Posterior cingulate gyrus (tissue), 11 donors: ENCODE results near the gene PLSCR1.
"Not testable (repeated sequence)": the region's sequence is repeated elsewhere in the genome, so short reads cannot be mapped to it uniquely, and the experiment has no call there.

ENCODE experiments used
- DNase-seq, 10 donors: peaks; one replicate each; pipeline versions ENCODE4 v3.0.0 to v3.0.0-alpha.2; 2020 to 2021; ENCODE audit warnings: mixed read lengths in 3 of 10
- intact Hi-C: fragments of 100-400 bp; cut with DNase I; formaldehyde crosslinking; loops from one replicate; pipeline ENCODE4 v1.15.1; 2023

The PLSCR1 gene

DNA sequence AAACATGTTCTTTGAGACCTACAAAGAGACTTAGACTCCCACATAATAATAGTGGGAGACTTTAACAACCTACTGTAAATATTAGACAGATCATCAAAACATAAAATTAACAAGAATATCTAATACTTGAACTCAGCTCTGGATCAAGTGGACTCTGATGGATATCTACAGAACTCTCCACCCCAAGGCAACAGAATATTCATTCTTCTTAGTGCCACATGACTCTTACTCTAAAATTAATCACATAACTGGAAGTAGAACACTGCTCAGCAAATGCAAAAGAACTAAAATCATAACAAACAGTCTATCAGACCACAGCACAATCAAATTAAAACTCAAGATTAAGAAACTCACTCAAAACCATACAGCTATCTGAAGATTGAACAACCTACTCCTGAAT lies 59.1 kb downstream of the PLSCR1 start:
- intact Hi-C loops = no loop called here
- DNase-seq = no peak

DNA sequence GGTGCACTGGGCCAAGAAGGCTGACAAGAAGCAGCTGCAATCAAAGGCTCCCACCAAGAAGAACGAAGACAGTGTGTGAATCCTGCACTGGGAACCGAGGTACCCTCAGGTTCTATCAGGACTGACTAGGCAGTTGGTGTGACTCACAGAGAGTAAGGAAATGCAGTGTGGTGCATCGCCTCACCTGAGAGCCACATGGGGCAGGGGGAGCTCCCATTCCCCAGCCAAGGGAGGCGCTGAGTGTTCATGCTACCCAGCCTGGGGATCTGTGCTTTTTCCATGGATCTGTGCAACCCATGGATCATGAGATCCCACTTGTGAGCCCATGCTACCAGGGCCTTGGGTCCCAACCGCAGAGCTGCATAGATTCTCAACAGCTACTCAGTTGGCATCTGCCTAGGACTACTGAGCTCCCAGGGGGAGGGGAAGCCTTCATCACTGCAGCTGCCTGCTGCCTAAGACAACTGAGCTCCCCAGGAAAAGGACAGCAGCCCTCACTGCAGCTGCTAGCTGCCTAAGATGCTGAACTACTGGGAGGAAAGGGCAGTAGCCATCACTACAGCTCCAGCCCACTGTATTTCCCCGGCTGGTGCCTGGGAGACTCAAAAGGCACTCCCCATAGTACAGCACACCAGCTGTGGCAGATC lies 68.2 kb downstream of the PLSCR1 start:
- intact Hi-C loops = no loop called here
- DNase-seq = peak in 1 of 10 donors; percentile 60

DNA sequence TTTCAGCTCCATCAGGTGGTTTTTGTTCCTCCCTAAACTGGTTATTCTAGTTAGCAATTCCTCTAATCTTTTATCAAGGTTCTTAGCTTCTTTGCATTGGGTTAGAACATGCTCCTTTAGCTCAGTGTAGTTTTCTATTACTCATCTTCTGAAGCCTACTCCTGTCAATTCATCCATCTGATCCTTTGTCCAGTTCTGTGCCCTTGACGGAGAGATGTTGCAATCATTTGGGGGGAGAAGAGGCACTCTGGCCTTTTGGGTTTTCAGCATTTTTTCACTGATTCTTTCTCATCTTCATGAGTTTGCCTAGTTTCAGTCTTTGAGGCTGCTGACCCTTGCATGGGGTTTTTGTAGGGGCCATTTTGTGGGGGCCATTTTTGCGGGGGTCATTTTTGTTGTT lies 69.4 kb downstream of the PLSCR1 start:
- intact Hi-C loops, DNase-seq: not testable (repeated sequence)

DNA sequence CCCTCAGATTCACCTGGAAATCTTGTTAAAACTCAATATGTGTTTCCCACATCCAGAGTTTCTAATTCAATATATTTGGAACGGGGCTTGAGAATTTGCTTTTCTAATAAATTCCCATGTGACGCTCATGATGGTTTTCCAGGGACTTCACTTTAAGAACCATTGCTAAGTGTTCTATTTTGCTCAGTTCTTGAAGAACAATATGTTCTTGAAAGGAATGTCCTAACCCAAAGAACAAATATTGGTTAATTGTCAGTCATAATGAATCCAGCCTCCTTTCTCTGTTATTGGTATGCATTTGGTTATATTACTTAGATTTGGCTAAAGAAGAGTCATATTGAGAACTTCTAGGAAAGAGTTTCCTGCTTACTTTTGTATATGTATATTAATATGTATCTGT lies 70.7 kb downstream of the PLSCR1 start:
- intact Hi-C loops = no loop called here
- DNase-seq = no peak

DNA sequence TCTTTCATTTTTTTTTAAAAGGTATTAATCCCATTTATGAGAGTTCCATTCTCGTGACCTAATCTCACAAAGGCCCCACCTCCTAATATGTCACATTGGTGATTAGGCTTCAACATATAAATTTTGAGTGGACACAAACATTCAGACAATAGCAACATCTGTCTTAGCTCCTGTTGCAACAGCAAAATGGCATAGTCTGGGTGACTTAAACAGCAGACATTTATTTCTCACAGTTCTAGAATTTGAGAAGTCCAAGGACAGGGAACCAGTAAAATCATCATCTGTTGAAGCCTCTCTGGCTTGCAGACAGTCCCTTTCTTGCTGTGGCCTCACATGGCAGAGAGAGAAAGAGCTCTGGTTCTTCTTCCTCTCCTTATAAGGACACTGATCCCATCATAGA lies 71.8 kb downstream of the PLSCR1 start:
- no peak for DNase-seq
- intact Hi-C loops = no loop called here

DNA sequence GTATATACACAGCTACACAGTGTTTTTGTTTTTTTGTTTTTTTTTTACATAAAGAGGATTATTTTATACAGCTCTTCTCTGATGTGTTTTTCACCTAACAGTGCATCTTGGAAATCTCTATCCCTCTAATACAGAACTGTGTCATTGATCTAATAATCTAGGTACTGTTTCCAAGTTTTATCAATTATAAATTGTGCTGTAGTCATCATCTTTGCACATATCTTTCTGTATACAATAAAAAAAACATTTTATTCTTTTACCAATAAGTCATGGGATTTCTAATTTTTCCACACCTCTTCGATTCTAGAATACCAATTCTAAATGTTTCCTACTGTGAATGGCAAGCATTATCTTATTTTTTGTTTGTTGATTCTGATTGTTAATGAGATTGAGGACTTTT lies 73.4 kb downstream of the PLSCR1 start:
- intact Hi-C loops = no loop called here

DNA sequence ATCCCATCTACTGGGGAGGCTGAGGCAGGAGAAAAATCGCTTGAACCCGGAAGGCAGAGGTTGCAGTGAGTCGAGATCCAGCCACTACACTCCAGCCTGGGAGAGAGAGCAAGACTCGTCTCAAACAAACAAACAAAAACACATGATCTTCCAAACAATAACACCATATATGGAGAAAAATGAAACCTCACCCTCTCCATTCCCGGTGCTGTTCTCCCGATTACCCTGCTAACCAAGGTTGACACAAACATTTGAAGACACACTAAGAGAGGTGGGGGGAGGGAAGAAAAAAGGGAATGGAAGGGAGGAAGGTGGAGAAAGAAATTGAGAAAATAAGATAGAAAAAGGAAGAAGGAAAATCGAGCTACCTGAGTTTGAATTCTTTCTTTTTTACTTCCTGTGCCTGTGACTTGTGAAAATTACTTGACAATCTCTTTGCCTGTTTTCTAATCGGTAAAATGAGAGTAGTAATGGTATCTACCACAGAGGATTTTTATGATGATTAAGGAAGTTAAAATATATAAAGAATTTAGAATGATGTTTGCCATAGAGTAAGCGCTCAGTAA lies 73.9 kb downstream of the PLSCR1 start:
- DNase-seq = no peak
- intact Hi-C loops = no loop called here

More for the DNA sequence above, 73.4 kb downstream of the PLSCR1 start:
- no peak for DNase-seq

DNA sequence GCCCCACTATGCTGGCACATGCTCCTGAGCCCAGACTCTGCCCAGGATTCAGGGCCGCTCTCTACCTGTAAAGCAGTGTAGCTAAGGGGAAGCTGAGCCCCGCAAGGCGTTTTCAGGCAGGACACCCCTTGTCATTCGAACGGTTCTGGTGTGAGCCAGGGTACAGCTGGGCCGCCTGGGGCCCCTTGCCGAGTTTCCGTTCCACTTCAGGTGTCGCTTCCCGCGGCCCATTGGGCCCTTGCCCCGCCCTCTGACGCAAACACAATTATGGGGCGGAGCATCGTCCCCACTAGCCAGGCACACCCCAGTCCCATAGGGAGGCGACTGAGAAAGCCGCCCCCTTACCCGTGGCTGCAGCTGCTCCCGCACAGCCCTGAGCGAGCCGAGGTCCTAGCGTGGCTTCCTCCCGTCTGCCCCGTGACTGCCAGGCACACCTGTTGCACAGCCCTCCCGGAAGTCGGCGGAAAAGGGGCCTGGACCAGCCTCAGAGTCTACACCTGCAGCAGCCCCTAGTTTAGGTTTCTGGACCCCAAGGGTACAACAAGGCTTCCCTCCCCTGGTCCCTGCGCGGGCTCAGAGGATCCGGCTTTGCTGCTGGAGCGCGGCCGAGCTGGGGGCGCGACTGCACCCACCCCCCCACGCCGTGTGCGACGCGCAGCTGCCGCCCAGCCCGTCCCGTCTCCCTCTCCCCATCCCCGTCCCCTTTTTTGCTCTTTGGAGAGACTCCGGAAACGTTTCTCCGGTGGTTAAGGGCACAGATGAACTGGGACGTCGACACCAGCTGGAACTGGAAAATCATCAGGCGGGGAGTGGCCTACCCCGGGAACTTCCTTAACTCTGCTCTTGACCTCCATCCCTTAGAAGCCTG lies 75.0 kb downstream of the PLSCR1 start, which contains the start of gene PLSCR2:
Gene PLSCR2, minus strand, starts transcription at position 412 of the 868 bp plus-strand sequence. CDS start 9,657 bp downstream, outside the sequence.
- intact Hi-C loops = no loop called here

DNA sequence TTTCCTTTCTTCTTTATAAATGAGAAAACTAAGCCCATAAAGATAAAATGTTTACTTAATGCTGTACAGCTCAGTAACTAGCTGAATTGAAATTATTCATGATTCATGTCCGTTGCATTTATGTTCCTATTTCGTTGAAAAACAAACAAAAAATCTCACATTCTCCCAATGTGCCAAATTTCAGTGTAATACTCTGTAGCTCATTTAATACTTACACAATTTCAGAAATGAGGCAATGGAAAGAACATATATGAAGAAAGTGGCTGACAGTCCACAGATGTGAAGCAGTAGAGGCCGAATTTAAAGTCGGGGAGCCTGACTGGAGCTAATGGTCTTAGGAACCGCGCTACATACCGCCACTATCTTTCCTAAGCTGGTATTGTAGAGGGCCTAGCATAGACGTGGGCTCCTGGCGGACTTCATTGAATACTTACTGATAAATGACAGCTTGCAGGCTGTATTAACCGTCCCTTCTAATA lies 75.7 kb downstream of the PLSCR1 start:
- intact Hi-C loops = no loop called here
- DNase-seq = no peak

More for the DNA sequence above, 75.0 kb downstream of the PLSCR1 start, which contains the start of gene PLSCR2:
- peak in 5 of 10 donors; percentile 27 to 86 (median 63) for DNase-seq

DNA sequence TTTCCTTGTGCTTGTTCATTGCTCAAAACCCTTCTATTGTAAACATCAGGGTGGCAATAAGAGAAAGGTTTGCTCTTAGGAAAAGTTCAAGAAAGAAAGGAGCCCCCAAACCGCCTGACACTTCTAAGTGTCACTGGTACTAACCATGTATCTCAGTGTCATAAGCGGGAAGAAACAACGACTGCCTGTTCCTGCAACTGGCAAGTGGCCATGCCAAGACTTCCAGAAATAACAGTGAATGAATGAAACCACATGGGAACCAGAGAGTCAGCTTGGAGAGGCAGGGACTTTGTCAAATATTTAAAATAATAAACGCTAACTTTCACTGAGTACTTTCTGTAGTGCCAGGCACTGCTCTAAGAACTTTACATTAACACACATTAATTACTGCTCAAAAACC lies 76.2 kb downstream of the PLSCR1 start:
- intact Hi-C loops = no loop called here
- peak in 1 of 10 donors; percentile 21 for DNase-seq

DNA sequence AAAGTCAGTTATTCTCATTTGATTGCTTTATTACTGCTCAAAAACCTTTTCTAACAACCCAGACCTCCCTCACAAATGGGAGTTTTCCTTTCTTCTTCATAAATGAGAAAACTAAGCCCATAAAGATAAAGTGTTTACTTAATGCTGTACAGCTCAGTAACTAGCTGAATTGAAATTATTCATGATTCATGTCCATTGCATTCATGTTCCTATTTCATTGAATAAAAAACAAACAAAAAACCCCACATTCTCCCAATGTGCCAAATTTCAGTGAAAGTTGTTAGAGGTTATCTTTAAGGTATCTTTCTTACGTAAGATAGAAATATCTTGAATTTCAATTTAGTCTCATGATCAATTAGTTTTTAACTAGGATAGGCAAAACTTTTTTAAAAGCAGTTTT lies 77.8 kb downstream of the PLSCR1 start:
- intact Hi-C loops = no loop called here

DNA sequence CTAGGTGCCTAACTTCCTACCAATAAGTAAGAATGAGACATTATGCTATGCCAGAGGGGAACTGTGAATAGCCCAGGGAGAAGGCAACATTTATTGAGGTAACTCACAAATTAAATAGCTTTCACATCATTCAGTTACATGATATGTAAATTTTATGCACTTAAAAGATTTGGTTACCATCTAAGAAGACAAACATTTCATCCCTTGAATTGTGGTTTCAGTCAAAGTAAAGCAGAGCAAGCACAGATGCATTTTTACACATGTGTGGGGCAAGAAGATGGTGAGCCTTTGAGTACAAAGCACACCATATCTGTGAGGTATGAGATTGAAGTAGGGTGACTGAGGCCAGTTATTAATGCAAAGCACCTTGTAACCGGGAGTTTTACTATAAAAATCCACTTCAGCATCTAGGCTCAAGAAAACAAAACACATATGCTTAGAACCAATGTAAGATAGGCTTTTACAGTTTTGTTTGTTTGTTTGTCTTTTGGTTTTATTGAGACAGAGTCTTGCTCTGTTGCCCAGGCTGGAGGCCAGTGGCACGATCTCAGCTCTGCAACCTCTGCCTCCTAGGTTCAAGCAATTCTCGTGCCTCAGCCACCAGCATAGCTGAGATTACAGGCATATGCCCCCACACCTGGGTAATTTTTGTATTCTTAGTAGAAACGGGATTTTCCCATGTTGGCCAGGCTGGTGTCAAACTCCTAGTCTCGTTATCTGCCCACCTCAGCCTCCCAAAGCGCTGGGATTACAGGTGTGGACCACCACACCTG lies 78.5 kb downstream of the PLSCR1 start:
- intact Hi-C loops = no loop called here
- DNase-seq = no peak

More for the DNA sequence above, 77.8 kb downstream of the PLSCR1 start:
- DNase-seq = no peak
